Stimulated activated CD8-positive, alpha-beta memory T cell treated with anti-CD3 and anti-CD28 coated beads, Interleukin-12 subunit alpha, Interleukin-12 subunit beta, amount 100 ng/mL, for 24 hours (primary cell): ENCODE results near the gene IKZF1.

Experiments used
- DNase-seq: peaks from one replicate; pipeline ENCODE4 v3.0.0-alpha.2; 2020; ENCODE audit errors: extremely low read depth

Gene IKZF1

DNA sequence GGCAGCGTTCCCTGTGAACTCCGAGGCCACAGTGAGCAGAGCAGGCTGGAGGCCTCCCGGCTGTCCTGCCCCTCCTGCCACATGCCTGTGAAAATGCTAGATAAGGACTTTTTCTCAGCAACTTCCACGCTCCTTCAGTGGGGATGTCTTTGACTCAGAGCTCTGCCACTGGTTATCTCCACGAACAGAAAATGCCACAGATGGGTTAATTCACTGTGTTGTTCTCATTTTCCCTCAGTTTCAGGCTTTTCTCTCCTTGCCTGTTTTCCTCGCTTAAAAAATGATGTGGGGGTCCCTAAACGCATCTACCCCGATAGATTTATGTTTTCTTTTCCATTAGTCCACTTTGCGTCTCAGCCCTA, 51.3 kb downstream of the IKZF1 start:
- DNase-seq, result no peak

DNA sequence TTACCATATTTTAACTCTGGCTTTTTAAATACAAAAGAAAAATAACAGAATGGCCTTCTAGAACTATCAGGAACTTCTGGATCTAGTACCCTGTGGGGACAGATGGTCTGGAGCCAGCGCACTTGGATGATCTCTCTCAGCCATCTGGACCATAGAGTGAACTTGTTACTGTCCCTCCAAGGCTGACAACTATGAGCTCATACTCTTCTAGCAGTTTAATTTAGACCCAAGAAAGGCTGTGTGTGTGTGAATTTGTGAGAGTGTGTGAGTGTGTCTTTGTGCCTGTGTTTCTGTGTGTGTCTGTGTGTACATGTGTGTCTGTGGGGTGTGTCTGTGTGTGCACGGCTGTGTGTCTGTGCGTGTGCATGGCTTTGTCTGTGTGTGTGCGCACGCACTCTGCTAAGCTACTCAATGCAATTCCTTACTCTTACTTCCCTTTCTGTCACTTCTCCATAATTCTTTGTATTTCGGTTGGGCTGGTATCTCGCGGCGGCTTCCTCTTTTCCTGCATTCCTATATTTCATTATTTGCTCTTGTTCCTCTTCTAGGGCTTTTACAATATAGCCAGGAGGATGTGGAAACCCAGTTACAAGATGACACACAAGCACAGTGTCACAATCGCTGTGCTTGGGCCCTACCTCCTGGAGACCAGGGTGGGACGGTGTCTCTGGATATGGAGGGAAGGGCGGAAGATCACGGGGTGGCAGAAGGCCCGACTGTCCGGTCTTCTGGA, 51.9 kb downstream of the IKZF1 start:
- no peak for DNase-seq

DNA sequence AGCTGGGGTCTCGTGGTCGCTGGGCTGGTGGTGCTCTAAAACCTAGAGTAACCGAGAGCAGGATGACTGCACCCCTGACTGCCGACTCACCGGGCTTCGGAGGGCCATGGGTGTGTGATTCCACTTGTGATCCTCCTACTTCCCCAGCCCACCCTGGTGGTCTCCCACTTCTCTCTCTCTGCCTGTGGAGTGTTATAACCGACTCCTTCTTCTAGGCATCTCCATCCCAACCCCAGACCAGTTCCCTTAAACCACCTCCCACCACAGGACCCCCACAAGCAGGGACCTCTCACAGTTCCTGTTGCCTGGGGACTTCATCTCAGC, 52.4 kb downstream of the IKZF1 start:
- DNase-seq, result no peak

DNA sequence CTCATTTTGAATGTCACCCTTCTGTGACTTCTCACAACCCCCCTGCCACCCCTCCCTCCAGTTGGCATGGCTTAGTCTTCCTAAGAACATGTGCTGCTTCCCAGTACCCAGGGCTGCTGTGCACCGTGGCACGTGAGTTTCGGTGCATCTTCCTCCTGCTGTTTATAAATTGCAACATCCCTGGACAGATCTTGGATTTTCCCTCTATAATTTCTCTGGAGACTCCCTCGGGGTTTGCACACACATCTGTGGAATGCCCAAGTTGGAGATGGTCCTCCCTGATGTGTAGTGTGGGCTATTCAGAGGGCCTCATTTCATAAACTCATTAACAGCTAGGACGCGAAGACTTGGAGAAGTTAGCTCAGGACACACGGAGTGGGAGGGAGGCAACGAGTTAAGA, 52.9 kb downstream of the IKZF1 start:
- no peak for DNase-seq

DNA sequence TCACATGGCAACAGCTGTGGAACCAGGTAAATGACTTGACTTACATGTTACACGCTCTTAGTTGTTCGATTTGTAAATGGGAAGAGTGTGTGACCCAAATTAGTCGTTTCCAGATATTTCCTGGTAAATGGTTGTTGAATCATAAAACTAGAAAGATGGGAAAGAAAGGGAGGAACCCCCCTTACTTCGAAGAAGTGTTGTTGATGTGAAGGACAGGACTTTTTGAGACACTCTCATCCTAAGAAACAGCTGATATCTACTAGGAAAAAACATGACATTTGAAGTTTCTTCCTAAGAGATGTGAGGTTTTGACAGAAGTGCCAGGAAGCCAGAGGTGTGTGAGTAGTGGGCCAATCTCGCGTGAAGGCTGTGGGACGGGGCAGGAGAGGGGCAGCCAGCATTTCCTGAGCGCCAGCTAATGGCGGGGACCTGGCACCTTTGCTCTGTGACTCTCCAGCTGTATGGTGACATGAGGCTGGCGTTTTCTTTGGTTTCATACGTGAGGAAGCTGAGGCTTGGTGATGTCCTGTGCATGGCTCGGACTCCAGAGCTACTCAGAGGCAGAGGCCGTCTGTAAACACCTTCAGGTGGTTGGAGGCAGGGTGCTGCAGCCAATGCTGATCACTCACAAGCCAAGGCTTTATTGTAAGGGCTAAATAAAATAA, 53.7 kb downstream of the IKZF1 start:
- DNase-seq, result no peak

DNA sequence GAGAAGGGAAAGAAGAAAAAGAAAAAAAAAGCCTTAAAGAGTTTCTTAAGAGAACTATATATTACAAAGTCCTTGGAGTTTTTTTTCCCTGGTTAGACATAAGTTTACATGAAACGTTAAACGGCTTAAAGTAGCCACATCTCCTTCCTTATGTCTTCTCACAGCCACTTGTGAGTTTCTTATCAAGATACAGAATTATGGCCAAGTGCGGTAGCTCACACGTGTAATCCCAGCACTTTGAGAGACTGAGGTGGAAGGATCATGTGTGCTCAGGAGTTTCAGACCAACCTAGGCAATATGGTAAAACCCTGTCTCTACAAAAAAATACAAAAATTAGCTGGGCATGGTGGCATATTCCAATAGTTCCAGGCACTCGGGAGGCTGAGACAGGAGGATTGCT, 54.3 kb downstream of the IKZF1 start:
- DNase-seq, result no peak

DNA sequence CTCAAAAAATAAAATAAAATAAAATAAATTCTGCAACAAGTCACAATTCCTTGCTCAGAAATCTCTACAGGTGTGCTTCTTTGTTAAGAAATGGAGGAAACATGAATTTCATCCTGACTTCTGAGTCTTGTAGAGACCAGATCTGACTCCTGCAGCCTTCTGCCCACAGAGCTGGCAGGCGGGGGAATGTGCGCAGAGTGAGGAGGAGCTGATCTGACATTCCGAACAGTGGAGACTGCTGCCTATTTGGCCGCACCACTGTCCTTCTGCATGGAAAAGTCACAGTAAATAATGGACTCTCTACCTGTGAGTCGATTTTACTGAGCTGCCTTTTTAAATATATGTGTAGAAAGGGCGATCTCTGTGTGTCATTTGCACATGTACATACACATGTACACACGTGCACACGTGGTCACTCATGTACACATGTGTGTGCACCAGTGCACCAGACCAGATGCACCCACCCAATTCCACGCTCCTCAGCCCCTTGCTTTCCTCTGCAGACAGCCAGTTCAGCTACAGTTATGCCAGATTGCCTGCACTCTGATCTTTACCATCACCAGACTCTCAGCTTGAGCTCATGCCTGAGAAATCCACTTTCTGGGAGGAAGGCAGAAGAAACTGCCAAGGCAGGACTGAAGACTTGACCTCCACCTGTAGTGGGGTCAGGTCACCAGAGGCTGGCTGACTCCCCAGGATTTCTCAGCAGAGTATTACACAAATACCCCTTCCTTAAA, 54.9 kb downstream of the IKZF1 start:
- no peak for DNase-seq

DNA sequence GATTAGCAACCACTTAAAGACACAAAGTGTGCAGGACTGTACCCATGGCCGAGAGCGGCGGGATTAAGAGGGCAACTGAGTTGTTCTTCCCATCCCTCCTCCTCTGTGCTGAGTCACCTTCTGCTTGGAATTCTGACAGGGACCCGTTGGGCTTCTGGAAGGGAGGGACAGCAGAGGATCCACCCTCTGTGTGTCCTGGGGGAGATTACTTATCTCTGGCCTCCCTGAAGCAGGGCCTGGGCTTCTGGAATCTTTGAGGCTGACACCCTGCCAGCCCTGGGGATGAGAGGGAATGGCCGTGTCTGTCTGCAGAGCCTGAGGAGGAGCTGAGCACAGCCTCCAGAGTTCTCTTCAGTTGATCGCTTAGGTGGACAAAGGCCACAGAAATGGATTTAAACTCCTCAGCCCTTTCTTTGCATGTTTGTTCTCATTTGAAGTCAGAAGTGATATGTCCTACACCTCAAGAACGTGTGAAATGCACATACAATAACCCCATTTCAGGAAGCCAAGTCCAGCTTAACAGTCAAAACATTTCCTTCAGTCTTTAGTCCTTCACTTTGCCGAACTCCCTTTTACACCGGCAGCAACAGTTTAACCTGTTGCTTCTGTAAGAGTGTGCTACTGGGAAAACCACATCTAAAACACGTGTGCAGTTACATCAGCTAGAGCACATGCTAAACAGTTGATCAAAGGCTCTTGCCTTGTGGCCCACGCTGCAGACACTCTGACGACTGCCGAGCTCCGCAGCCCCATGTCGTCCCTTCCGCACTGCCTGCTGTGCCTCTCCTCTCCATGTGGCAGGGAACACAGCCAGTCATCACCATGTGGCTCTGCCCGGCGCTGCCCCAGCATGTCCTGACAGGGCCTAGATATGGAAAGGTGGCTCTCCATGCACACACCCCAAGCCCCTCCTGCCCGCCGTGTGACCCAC, 55.7 kb downstream of the IKZF1 start:
- DNase-seq, result peak; percentile 55

DNA sequence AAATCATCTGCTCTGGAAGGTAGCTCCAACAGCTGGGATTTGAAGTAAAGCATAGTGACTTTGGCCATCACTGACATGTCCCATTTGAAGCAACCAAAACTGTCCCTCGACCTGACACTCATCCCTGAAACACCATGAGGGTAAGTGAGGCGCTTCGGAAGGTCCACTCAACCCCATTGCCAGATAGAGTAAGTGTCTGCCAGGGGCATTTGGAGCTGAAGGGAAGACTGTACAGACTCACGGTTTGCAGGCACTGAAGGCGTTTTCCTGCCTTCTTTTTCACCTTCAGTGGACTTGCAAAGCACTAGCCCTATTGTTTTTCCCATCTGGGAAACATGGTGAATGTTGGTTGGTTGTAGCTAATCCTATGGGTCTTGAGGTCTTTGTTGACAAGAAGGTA, 57.6 kb downstream of the IKZF1 start:
- no peak for DNase-seq

DNA sequence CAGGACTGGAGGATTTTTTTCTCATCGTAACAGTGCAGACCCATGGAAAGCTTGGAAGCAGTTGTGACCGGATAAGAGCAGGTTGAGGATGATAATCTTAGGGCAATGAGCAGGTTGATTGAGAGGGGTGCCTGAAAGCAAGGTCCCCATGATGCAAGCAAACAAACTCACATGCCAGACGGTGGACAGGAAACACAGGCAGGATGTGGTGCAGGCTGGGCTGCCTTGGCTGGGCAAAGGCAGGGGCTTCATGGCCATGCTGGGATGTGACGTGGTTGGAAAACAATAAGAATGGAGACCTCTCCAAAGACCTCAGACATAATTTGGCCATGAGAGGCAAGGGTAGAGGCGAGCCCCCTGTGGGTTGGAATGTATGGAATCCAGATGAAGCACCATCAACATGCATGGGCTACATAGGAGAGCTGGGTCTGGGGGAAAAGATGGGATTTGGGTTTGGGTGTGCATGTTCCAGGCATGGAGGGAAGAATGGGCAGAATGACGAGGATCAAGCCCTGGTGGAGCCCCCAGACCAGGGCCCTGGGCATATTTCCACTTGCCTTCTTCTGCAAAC, 58.3 kb downstream of the IKZF1 start:
- no peak for DNase-seq

DNA sequence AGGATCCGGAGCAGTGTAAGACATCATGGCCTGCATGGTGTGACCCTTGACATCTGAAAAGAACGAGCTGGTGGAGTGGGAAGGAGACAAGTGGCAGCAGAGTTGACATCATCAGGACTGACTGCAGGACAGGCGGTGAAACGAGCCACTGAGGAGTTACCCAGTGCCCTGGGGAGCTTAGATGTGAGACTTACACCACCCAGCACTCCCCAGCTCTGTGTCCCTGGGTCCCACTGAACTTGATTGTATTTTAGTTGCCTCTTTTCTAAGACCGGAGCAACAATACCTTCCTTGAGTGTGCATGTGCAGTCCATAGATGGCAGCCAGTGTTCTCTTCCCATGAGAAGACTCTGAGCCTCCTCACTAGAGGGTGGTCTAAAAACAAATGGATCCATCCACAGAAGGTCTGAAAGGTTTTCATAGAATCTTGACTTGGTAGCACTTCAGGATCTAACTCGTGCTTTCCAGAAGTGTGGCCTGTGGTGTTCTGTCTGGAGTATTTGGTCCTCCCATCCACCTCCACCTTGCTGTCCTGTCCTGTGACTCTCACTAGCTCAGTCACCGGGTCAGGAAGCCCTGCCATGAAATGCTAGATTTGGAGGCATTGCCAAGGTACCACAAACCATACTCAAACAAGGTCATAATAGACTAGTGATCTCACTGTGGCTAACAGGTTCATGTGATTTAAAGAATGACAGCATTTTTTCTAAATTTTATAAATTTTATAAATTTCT, 59.0 kb downstream of the IKZF1 start:
- DNase-seq, result no peak

DNA sequence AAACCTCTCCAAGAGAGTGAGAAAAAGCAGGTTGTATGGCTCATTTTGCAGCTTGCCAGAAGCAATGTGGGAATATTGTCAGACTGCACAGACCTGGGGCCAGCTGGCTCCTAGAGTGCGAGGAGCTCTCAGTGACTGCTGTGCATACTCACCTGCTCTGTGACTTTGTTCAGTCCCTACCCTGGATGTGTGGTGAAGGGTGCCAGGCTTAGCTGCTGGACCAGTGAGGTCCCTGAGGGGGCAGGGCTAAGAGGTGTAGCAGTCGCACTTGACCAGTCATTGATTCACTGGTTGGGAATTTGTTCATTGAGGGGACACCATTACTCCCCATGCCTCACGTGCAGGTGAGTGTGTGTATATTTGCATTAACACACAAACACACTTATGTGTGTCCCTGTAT, 60.1 kb downstream of the IKZF1 start:
- no peak for DNase-seq

DNA sequence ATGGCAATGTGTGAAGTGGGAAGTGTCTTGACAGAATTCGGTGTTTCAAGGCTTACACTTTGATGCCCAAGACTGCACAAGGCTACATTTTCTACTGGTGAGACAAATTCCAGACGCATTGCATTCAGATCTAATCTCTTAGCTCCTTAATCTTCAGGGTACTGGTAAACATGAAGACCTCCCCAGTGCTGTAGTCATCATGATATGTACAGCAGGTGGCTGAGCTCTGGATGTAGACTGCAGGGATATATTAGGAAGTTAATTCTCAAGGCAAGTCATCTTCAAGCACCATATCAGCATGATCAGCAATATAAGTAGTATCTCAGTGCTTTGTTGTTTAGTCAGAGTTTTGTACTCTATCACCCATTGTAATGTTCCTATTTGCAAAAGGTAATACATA, 61.8 kb downstream of the IKZF1 start:
- DNase-seq, result no peak

DNA sequence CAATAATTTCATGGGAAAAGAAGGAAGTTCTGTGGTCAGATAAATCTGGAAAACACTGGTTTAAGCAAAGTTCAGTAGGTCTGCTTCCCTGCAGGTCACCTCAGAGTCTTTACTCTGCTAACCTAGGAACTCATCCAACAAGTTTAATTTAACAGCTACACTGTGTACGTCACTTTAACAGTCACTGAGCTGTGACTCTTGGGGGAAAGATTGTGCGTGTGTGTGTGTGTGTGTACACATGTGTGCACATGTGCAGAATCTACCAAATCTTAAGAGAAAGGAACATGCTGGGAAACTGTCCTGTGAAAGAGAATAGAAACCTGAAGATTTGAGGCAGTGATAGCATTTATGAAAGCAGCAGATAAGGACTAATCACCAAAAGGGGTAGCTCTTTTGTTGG, 62.6 kb downstream of the IKZF1 start:
- DNase-seq, result no peak

DNA sequence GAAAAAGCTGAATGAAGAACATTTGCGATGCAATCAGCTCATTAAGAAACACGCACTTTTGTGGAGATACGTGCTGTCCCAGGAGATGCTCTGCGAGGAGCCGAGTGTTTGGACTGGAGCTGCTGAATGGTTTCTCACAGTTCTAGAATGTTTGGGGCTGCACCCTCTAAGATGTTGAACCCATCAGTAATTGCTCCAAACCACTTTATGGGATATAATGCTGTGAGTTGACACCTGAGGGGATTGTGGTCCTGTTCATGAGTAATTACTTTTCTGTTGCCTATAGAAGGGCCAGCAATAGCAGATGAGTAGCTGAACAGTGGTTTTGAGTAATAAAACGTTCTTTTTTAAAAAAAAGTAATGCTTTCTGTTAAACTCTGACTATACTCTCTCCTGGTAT, 63.1 kb downstream of the IKZF1 start:
- no peak for DNase-seq

DNA sequence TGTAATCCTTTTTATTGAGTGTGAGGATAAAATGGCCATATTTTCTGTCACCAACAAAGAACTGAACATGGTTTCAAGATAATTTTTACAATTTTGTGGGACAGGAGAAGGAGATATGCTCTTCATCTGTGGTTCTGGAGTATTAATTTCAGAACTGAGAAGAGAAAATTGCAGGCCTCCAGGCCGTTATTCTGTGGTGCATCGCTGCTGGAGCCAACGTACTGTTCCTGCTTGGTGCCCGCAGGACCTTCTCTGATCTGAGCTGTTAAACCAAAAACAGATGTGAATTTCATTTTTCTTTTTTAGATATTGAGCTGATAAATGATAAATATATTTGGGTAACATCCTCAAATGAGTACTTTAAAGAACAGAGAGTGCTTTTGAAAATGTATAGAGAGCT, 63.9 kb downstream of the IKZF1 start:
- no peak for DNase-seq

DNA sequence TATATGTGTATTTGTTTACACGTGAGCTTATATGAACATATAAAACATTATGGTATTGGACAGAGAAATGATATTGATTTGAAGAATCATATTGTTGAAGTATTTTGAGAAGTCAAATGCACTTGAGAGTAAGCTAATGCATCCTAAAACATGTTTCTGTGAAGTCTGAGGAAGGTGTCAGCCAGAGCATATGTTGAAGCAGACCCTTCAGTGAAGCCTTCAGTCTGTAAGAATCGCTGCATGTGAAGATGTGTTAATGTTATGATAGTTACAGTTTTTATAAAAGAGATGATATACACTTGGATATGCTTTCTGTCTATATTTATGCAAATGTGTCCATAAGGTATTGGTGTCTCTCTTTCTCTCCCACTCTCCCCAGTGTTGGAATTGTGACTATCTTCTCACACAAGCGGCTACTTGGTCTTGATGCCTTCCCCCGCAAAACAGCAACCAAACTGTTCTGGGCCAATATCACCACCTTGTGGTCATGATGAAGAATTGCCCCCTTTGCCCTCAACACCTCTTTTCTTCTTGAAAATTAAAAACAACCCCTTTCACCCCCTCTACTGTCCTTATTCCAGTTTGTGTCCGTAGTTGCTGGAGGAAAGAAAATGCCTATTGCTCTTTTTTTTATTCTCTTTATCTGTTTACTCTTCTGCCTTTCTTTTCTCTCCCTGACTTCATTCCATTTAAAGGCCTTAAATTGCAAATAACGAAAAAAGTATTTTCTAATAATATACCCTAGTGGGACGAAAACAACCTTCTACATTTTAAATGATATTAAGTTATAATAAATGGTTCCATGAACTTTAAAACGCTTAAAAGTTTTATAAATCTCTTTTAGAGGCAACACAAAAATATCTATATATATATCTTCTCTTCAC, 64.9 kb downstream of the IKZF1 start:
- no peak for DNase-seq

DNA sequence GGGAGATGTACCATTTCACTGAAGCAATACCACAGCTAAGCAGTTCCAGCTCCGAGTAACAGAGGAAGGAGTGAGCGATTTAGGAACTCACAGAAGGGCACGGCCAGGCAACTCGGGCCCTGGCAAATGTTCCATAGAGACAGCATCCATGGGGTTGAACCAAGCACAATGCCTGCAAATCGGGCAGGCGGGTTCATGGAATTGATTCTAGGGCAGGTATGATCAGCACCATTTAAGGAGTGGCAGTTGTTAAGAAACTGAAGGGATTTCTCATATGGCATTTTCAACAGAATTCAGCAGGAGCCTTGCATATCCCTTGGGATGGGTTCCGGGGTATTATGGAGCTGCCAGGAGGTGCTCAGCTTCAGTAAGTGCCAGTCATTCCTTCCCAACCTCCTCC, 66.4 kb downstream of the IKZF1 start:
- no peak for DNase-seq

DNA sequence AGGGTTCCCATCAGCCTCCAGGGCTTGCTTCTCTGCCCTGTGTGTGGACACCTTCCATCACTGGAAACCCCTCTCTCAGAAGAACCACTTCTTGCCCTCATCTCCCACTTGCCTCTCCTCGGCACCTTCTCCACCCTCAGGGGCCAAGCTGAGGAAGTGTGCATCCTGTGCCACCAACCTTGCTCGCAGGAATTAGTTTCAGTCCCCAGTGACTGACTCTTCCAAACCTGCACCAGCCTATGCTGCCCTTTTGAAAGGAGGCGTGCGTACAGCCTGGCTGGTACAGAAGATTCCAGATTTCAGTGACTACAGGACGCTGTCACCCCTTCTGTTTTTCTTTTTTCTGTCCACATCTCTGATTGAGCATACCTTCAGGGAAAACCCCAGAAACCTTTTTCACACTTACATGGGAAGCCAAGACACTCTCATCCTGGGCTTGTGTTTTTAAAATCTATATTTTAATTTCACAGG, 67.1 kb downstream of the IKZF1 start:
- DNase-seq, result no peak

DNA sequence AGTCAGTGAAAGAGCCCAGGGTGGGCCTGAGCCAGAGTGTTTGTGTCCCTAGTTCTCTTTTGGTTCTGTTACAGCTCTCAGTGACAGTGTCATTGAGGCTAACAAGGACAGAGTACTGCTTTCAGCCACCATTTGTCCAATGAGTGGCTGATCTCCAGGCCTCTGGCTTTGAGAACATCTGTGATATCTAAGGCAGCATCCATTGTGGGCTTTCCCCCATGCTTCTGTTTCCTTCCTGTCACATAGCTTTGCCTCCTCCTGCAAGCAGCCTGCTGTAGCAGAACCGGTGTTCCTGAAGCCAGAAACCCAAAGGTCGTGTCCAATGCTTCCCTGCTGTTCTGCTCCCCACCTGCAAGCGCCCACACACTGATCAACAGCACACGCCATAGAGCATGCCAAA, 68.4 kb downstream of the IKZF1 start:
- no peak for DNase-seq
